Naive thymus-derived CD4-positive, alpha-beta T cell (primary cell): ENCODE results near the gene CHD2. TPM values are rescaled to one million over a fixed set of nuclear protein-coding genes. Genes with fewer than 3 reads are reported as not detected.

Source experiments
- ATAC-seq: fragments of 150-1000 bp; cut with Tn5 transposase; 2 replicates; pipeline ENCODE4 v1.10.0; 2021; ENCODE audit warnings: mild to moderate bottlenecking, moderate library complexity
- CTCF ChIA-PET: fragments of 350-600 bp; sonication (Branson Sonifier 250); formaldehyde crosslinking; loops from one replicate; lab custom pipeline; 2021; ENCODE audit warnings: antibody characterized with exemption; lab: Charles Lee
- POLR2A ChIA-PET: fragments of 350-600 bp; sonication (Branson Sonifier 250); formaldehyde crosslinking; loops from one replicate; lab custom pipeline; 2021; ENCODE audit warnings: antibody characterized with exemption, inconsistent platforms; lab: Charles Lee
- DNase-seq, 9 donors: peaks; one replicate each; pipeline versions ENCODE4 v3.0.0 to v3.0.0-alpha.2; 2020 to 2022; ENCODE audit warnings: mixed read lengths in 1 of 9
- H3K27ac ChIP-seq: one replicate; pipeline ENCODE4 v1.7.0; 2013; ENCODE audit warnings: mild to moderate bottlenecking, low read depth, low read length, moderate library complexity
- H3K27me3 ChIP-seq, 2 donors: one replicate each; pipeline ENCODE4 v1.7.0; 2013; ENCODE audit warnings: low read length in 2 of 2, mild to moderate bottlenecking in 2 of 2, moderate library complexity in 2 of 2; ENCODE audit not compliant: control insufficient read depth in 2 of 2, insufficient read depth in 2 of 2
- H3K36me3 ChIP-seq, 3 experiments: 1 replicate in 2 of 3; 2 replicates in 1 of 3; pipeline ENCODE4 v1.7.0; 2013; ENCODE audit warnings: low read length in 3 of 3, mild to moderate bottlenecking in 3 of 3, moderate library complexity in 1 of 3; ENCODE audit not compliant: insufficient read depth in 3 of 3, control insufficient read depth in 2 of 3
- H3K4me1 ChIP-seq, 2 donors: one replicate each; pipeline ENCODE4 v1.7.0; 2013; ENCODE audit warnings: low read length in 2 of 2, mild to moderate bottlenecking in 2 of 2, moderate library complexity in 1 of 2; ENCODE audit not compliant: control insufficient read depth in 2 of 2, insufficient read depth in 2 of 2
- H3K4me3 ChIP-seq: 2 replicates; pipeline ENCODE4 v1.7.0; 2013; ENCODE audit warnings: mild to moderate bottlenecking, low read length
- H3K9me3 ChIP-seq, 3 experiments: 1 replicate in 2 of 3; 2 replicates in 1 of 3; pipeline ENCODE4 v1.7.0; 2013; ENCODE audit warnings: low read length in 3 of 3; ENCODE audit not compliant: control insufficient read depth in 2 of 3
- H3K27ac Mint-ChIP-seq, 9 donors: one replicate each; pipeline ENCODE4 v1.8.0; 2020 to 2022; ENCODE audit warnings: mixed read lengths in 9 of 9, mild to moderate bottlenecking in 8 of 9, moderate library complexity in 5 of 9, inconsistent platforms in 2 of 9
- H3K27me3 Mint-ChIP-seq, 5 donors: one replicate each; pipeline ENCODE4 v1.8.0; 2021 to 2022; ENCODE audit warnings: mixed read lengths in 5 of 5, mild to moderate bottlenecking in 1 of 5
- H3K36me3 Mint-ChIP-seq, 5 donors: one replicate each; pipeline ENCODE4 v1.8.0; 2020 to 2022; ENCODE audit warnings: mixed read lengths in 5 of 5, mild to moderate bottlenecking in 3 of 5, inconsistent platforms in 1 of 5
- H3K4me1 Mint-ChIP-seq, 7 donors: one replicate each; pipeline ENCODE4 v1.8.0; 2020 to 2022; ENCODE audit warnings: mixed read lengths in 7 of 7, mild to moderate bottlenecking in 3 of 7, inconsistent platforms in 1 of 7
- H3K4me3 Mint-ChIP-seq, 10 donors: one replicate each; pipeline ENCODE4 v1.8.0; 2020 to 2022; ENCODE audit warnings: mild to moderate bottlenecking in 10 of 10, mixed read lengths in 10 of 10, moderate library complexity in 6 of 10, inconsistent platforms in 2 of 10
- H3K9me3 Mint-ChIP-seq, 11 donors: one replicate each; pipeline ENCODE4 v1.8.0; 2020 to 2022; ENCODE audit warnings: mixed read lengths in 11 of 11, mild to moderate bottlenecking in 4 of 11, inconsistent platforms in 1 of 11, moderate library complexity in 1 of 11
- intact Hi-C, 2 donors: fragments of 100-400 bp; cut with micrococcal nuclease; formaldehyde crosslinking; loops; one replicate each; pipeline ENCODE4 v1.15.1; 2023
- polyA plus RNA-seq, 2 donors: library from polyadenylated mRNA; unstranded; fragments of 300-500 nt; fragmentation: Illumina TruSeq; gene quantifications; one replicate each; pipeline ENCODE4 v1.2.3, GENCODE V29; 2021
- total RNA-seq, 6 experiments: library from RNA in 5 of 6; stranded (reverse) in 5 of 6; gene quantifications; 1 replicate in 5 of 6; 2 replicates in 1 of 6; pipeline ENCODE4 v1.2.3 and lab custom pipeline; 2021 to 2026

The CHD2 gene
- total and polyA plus RNA-seq, 7 experiments from 2014 or later: 70.0 to 492 (median 371) TPM

- intact Hi-C loops: no loop called here
- ChIA-PET CTCF (no interaction called here), POLR2A (interaction anchor here (1.0 kb wide), 1 partner anchor 181 kb away, joined by 3 read pairs; no protein-coding TSS in a partner anchor)
- Mint-ChIP-seq H3K36me3 (peaks cover 27 to 56% (median 45%) of the 10 kb centered on the region in 5 donors), H3K27me3 (no peaks in the 10 kb centered on the region), H3K27ac (peak overlapping the region in 7 of 9 donors; percentile 6 to 86 (median 68)), H3K4me3 (no peak overlapping the region), H3K4me1 (peaks cover 9 to 46% (median 25%) of the 10 kb centered on the region in 7 donors), H3K9me3 (no peaks in the 10 kb centered on the region)
- DNase-seq: no peak
- Histone ChIP-seq H3K9me3 (no peaks in the 10 kb centered on the region), H3K36me3 (peaks cover 40 to 87% (median 42%) of the 10 kb centered on the region in 3 experiments), H3K27me3 (no peaks in the 10 kb centered on the region), H3K27ac (no peak overlapping the region), H3K4me1 (no peaks in the 10 kb centered on the region), H3K4me3 (no peak overlapping the region)
- no peak for ATAC-seq
These were observed 89.3 kb downstream of the CHD2 start for GRCh38 chr15:92989470-92989869.

GRCh38 chr15:92990031-92990430, 89.9 kb downstream of the CHD2 start:
- H3K36me3 ChIP-seq: peaks cover 45 to 86% (median 45%) of the 10 kb centered on the region in 3 experiments
- CTCF ChIA-PET: interaction anchor here (1.2 kb wide), 1 partner anchor 193 kb away, joined by 3 read pairs; no protein-coding TSS in a partner anchor
- POLR2A ChIA-PET: interaction anchor here (0.8 kb wide), 1 partner anchor 182 kb away, joined by 3 read pairs; no protein-coding TSS in a partner anchor
- DNase-seq (no peak), ATAC-seq (no peak)
- Mint-ChIP-seq H3K4me1 (peaks cover 9 to 46% (median 26%) of the 10 kb centered on the region in 7 donors), H3K27me3 (no peaks in the 10 kb centered on the region), H3K9me3 (no peaks in the 10 kb centered on the region), H3K36me3 (peaks cover 27 to 60% (median 44%) of the 10 kb centered on the region in 5 donors), H3K4me3 (no peak overlapping the region), H3K27ac (peak overlapping the region in 6 of 9 donors; percentile 6 to 82 (median 70))
- H3K9me3 ChIP-seq: no peaks in the 10 kb centered on the region
- intact Hi-C loops: no loop called here
- no peak overlapping the region for H3K27ac ChIP-seq
- H3K4me1 ChIP-seq: no peaks in the 10 kb centered on the region
- no peaks in the 10 kb centered on the region for H3K27me3 ChIP-seq
- no peak overlapping the region for H3K4me3 ChIP-seq

DNA sequence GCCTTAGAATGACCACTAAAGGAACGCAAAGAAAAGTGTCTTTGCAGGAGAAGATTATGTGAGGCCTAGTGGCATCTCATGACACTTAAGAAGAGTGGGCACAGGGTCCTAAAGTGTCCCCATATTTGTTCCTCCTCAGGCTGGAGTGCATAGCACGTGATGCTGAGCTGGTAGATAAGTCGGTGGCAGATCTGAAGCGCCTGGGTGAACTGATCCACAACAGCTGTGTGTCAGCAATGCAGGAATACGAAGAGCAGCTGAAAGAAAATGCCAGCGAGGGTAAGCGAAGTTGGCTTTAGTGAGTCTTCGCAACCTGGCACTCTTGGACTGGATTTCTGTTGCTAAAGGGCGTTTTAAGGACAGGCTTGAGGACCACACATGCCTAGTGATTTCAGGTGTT, 92.6 kb downstream of the CHD2 start:
- peak overlapping the region in 8 of 9 donors; percentile 8 to 71 (median 30) for H3K27ac Mint-ChIP-seq

GRCh38 chr15:92997821-92998220, 97.7 kb downstream of the CHD2 start:
- ATAC-seq: no peak
- Histone ChIP-seq H3K27me3 (no peaks in the 10 kb centered on the region), H3K4me1 (no peaks in the 10 kb centered on the region), H3K27ac (peak overlapping the region; percentile 39), H3K36me3 (peaks cover 46 to 86% (median 63%) of the 10 kb centered on the region in 3 experiments), H3K4me3 (no peak overlapping the region), H3K9me3 (no peaks in the 10 kb centered on the region)
- no peaks in the 10 kb centered on the region for H3K27me3 Mint-ChIP-seq
- DNase-seq: no peak
- CTCF ChIA-PET: interaction anchor here (0.7 to 1.0 kb wide), 3 partner anchors 13 to 201 kb away, joined by 3 to 4 read pairs (median 3); no protein-coding TSS in a partner anchor
- H3K9me3 Mint-ChIP-seq: peaks cover 0 to 2% (median 0%) of the 10 kb centered on the region in 11 donors
- peaks cover 26 to 71% (median 56%) of the 10 kb centered on the region in 5 donors for H3K36me3 Mint-ChIP-seq
- POLR2A ChIA-PET: no interaction called here
- H3K4me3 Mint-ChIP-seq: no peak overlapping the region
- H3K4me1 Mint-ChIP-seq: peaks cover 4 to 43% (median 32%) of the 10 kb centered on the region in 7 donors
- intact Hi-C loops: loop anchor here in 1 of 2 donors (2.0 kb wide), 1 partner anchor 13 kb away; no protein-coding TSS in a partner anchor
- peak overlapping the region in 7 of 9 donors; percentile 28 to 85 (median 80) for H3K27ac Mint-ChIP-seq

More for the DNA sequence above, 92.6 kb downstream of the CHD2 start:
- Histone ChIP-seq H3K27ac (no peak overlapping the region), H3K4me1 (no peaks in the 10 kb centered on the region), H3K4me3 (no peak overlapping the region), H3K36me3 (peaks cover 43 to 91% (median 53%) of the 10 kb centered on the region in 3 experiments), H3K27me3 (no peaks in the 10 kb centered on the region), H3K9me3 (no peaks in the 10 kb centered on the region)
- POLR2A ChIA-PET: interaction anchor here (1.1 to 1.3 kb wide), 2 partner anchors 9 to 21 kb away, joined by 4 to 5 read pairs; no protein-coding TSS in a partner anchor
- peaks cover 8 to 55% (median 36%) of the 10 kb centered on the region in 7 donors for H3K4me1 Mint-ChIP-seq
- H3K36me3 Mint-ChIP-seq: peaks cover 24 to 64% (median 46%) of the 10 kb centered on the region in 5 donors
- no peaks in the 10 kb centered on the region for H3K27me3 Mint-ChIP-seq
- DNase-seq (no peak), ATAC-seq (no peak)
- no peak overlapping the region for H3K4me3 Mint-ChIP-seq
- no peaks in the 10 kb centered on the region for H3K9me3 Mint-ChIP-seq
- CTCF ChIA-PET: no interaction called here
- intact Hi-C loops: loop anchor here in 1 of 2 donors (2.0 kb wide), 1 partner anchor 14 kb away; no protein-coding TSS in a partner anchor

DNA sequence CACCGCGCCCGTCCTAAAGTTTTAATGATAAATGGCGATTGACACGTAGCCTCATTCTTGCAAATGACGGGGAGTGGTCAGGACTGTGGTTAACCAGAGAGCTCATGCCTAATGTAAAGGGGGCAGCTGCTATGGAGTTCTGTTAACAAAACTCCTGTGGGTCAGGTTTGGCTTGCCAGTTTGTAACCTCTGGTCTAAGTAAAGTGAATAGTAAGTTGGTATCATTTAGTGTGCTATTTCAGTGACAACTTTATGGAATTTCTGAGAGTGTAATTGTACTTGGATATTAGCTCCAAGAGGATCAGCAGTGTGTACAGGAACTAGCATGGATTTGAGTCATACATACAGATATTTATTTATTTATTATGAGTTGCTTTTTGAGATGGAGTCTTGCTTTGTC, 101.0 kb downstream of the CHD2 start:
- Mint-ChIP-seq H3K4me3 (no peak overlapping the region), H3K9me3 (peaks cover 0 to 6% (median 0%) of the 10 kb centered on the region in 11 donors), H3K27me3 (no peaks in the 10 kb centered on the region), H3K4me1 (peaks cover 2 to 40% (median 28%) of the 10 kb centered on the region in 7 donors), H3K27ac (peak overlapping the region in 5 of 9 donors; percentile 12 to 83 (median 25)), H3K36me3 (peaks cover 34 to 82% (median 58%) of the 10 kb centered on the region in 5 donors)
- H3K27ac ChIP-seq: no peak overlapping the region
- no peak for DNase-seq
- no peaks in the 10 kb centered on the region for H3K9me3 ChIP-seq
- ChIA-PET CTCF (no interaction called here), POLR2A (interaction anchor here (0.6 to 1.9 kb wide), 2 partner anchors 9 to 10 kb away, joined by 3 to 5 read pairs; no protein-coding TSS in a partner anchor)
- H3K27me3 ChIP-seq: no peaks in the 10 kb centered on the region
- peaks cover 52 to 92% (median 53%) of the 10 kb centered on the region in 3 experiments for H3K36me3 ChIP-seq
- no peak for ATAC-seq
- H3K4me3 ChIP-seq: no peak overlapping the region
- intact Hi-C loops: no loop called here
- no peaks in the 10 kb centered on the region for H3K4me1 ChIP-seq

- no peaks in the 10 kb centered on the region for H3K27me3 ChIP-seq
- no peaks in the 10 kb centered on the region for H3K4me1 ChIP-seq
- intact Hi-C loops: no loop called here
- peaks cover 34 to 83% (median 55%) of the 10 kb centered on the region in 5 donors for H3K36me3 Mint-ChIP-seq
- peaks cover 0 to 33% (median 25%) of the 10 kb centered on the region in 7 donors for H3K4me1 Mint-ChIP-seq
- no peak for DNase-seq
- no peak overlapping the region for H3K4me3 ChIP-seq
- H3K9me3 ChIP-seq: no peaks in the 10 kb centered on the region
- H3K27ac ChIP-seq: no peak overlapping the region
- peaks cover 0 to 6% (median 0%) of the 10 kb centered on the region in 11 donors for H3K9me3 Mint-ChIP-seq
- no peak for ATAC-seq
- H3K4me3 Mint-ChIP-seq: no peak overlapping the region
- CTCF ChIA-PET: no interaction called here
- POLR2A ChIA-PET: interaction anchor here (0.6 to 1.9 kb wide), 2 partner anchors 9 to 11 kb away, joined by 3 to 5 read pairs; no protein-coding TSS in a partner anchor
- H3K27me3 Mint-ChIP-seq: no peaks in the 10 kb centered on the region
- H3K27ac Mint-ChIP-seq: peak overlapping the region in 7 of 9 donors; percentile 1 to 85 (median 71)
- peaks cover 47 to 92% (median 49%) of the 10 kb centered on the region in 3 experiments for H3K36me3 ChIP-seq
These were observed 101.8 kb downstream of the CHD2 start for GRCh38 chr15:93001881-93002280.
